ENCODE results near the gene FOXN3.

Gene FOXN3, protein sequence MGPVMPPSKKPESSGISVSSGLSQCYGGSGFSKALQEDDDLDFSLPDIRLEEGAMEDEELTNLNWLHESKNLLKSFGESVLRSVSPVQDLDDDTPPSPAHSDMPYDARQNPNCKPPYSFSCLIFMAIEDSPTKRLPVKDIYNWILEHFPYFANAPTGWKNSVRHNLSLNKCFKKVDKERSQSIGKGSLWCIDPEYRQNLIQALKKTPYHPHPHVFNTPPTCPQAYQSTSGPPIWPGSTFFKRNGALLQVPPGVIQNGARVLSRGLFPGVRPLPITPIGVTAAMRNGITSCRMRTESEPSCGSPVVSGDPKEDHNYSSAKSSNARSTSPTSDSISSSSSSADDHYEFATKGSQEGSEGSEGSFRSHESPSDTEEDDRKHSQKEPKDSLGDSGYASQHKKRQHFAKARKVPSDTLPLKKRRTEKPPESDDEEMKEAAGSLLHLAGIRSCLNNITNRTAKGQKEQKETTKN

DNA sequence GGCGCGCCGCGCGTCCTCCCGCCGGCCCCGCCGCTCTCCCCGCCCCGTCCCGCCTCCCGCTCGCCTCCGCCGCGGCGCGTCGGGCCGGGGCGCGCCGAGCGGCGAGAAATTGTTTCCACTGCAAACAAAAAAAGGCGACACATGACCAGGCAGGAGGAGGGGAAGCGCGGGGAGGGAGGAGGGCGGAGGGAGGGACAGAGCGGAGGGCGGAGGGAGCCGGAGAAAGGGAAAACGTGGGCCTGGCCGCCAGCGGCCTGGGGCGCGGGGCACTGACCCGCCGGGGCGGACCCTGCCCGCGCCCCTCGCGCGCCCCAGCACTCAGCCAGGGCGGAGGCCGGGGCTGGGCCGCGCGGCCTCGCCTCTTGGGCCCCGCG lies at the start of gene FOXN3:
Gene FOXN3, minus strand, starts transcription at position 143 of the 374 bp plus-strand sequence. CDS start 4,757 bp downstream, outside the sequence.
- peak; percentile 93 for DNase-seq

DNA sequence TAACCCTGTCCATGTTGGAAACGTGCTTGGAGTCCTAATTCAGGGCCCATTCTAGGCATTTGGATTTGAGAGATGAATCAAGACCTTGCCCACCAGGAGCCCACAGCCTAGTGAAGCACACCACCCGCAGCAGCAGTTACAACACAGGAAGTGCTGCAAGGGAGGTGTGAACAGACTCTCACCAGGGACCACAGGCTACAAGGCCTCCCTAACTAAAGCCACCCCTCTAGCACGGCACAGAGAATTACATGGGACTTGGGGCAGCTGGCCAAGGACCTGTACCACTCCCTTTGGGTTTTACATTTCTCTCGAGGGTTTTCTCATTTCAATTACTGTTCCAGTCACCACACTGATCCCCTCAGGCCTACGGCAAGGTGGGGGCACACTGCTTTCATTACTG lies 49.5 kb upstream of the FOXN3 start:
- TF ChIP-seq POLR2A (IDR thresholded peaks at IDR 0.05; ENCODE audit: low read length) = no peak
- TF ChIP-seq GATA1 (IDR thresholded peaks at IDR 0.05; ENCODE audit: low read depth, low read length) = no peak

More for the DNA sequence above, at the start of gene FOXN3:
- no peak for TF ChIP-seq GATA1 (IDR thresholded peaks at IDR 0.05; ENCODE audit: low read depth, low read length)
- TF ChIP-seq POLR2A (IDR thresholded peaks at IDR 0.05; ENCODE audit: low read length) = no peak

DNA sequence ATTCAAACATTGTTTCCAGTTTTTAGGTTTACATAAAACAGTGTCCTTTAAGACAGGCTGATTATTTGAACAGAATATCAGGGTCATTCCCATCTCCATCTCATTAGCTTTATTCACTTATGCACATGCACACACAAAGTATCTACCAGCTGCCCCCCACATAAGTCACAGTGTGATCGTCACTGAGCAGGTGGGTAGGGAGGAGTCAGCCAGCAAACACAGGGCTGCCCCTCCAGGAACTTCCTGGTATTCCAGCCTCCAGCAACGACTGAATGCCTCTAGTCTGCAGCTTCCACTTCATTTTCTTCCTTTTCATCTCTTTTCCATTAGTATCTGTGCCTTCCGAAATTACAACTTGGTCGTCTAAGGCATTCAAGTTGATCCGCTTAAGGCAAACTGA lies 48.8 kb upstream of the FOXN3 start:
- no peak for DNase-seq
- no peak for TF ChIP-seq POLR2A (IDR thresholded peaks at IDR 0.05; ENCODE audit: low read length)

More for the DNA sequence above, 49.5 kb upstream of the FOXN3 start:
- no peak for DNase-seq

DNA sequence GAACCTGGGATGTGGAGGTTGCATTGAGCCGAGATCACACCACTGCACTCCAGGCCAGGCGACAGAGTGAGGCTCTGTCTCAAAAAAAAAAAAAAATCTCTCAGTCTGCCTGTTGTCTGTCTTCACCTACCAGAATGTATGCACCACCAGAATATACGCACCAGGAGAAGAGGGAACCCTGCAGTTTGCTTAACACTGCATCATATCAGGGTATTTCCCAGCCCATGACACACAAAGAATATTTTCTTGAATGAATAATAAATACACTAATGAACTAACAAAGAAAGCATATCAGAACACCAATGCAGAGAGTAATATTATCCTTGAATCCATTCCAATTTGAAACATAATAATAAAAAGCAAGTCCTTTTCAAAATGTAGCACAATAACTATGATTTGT lies 44.2 kb upstream of the FOXN3 start:
- no peak for DNase-seq

DNA sequence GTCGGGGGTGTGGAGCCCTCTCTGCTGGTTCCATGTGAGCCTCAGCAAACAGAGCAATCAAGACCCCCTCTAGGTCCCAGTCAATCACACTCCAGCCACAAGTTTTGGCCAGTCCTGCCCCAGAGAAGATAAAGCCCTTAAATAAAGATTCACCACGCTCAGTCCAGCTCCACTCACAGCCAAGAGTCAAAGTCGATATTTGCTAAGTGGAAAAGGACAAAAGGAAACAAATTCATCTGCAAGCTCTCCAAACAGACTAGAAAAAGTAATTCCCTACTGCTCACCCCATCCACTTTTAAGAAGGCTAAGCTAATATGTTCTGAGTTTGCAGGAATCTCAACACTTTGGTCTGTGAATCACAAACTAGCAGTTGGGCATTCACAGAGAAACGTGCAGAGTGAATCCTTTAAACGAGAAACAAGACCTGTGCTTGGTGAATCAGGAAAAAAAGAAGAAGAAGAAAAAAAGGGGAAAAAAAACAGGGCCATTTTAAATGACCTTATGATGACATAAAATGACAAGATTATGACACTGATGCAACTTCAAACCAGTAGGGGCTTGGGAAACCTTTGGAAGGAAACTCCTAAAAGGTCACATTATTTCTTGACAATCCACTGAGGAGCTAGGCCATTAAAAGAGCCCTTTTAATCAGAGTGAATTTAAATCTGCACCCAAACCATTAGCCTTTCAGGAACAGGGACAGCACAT lies 41.8 kb upstream of the FOXN3 start:
- TF ChIP-seq GATA1 (IDR thresholded peaks at IDR 0.05; ENCODE audit: low read depth, low read length) (no peak), POLR2A (IDR thresholded peaks at IDR 0.05; ENCODE audit: low read length) (no peak)
- no peak for DNase-seq

More for the DNA sequence above, 44.2 kb upstream of the FOXN3 start:
- no peak for TF ChIP-seq POLR2A (IDR thresholded peaks at IDR 0.05; ENCODE audit: low read length)

DNA sequence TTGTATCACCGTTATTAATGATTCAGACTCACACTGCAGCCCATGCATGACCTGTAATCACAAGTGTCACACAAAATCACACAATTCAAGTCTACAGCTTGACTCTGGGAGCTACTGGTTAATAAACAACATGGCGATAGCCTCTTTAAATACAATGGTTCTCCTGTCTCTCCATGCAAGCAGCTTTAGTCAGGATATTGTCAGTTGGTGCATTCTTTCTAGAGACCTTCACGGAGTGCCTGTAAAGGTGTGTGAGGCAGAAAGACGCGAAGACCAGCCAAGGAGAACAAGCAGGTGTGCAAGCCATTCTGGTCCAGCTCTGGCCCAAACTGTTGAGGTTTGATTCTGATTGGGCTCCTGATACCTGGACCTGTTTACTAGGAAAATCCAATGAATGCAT lies 40.0 kb upstream of the FOXN3 start:
- no peak for TF ChIP-seq POLR2A (IDR thresholded peaks at IDR 0.05; ENCODE audit: low read length)
- TF ChIP-seq GATA1 (IDR thresholded peaks at IDR 0.05; ENCODE audit: low read depth, low read length) = no peak
- no peak for DNase-seq

DNA sequence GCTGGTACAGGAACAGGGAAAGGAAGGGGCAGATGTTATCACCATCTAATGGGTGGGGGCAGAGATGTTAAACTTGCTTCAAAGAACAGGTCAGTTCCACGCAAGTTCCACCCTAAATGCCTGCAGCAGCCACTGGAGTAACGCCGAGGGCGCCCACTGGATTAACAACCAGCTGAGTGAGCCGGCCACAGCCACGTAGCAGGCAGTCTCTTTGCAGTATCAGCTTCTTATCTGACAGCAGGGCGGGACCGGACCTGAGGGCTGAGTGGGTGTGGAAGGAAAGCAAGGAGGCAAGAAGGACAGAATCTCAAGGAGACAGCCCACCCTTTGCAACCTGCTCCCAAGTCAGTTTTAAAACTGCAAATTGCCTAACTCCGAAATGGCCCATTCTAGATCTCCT lies 38.4 kb upstream of the FOXN3 start:
- peak; percentile 68 to 83 for DNase-seq
- TF ChIP-seq GATA1 (IDR thresholded peaks at IDR 0.05; ENCODE audit: low read depth, low read length) (no peak), POLR2A (IDR thresholded peaks at IDR 0.05; ENCODE audit: low read length) (no peak)

DNA sequence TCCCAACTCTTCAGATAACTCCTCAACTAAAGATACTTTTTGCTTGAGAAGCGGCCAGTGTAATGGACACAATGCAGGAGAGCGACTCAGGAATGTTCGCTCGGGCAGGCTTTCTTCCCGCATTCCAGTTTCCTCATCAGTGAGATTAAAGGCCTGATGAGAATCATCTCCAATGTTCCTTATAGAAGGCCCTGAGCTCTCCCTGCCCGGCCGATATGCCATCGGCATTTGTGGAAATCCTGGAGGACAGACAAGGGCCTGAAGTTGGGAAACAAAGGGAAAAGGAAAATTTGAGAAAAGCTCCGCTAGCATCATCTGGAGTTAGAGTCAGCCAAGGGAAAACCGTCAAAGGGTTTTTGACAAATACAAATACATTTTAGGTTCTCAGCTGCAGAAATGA lies 38.0 kb upstream of the FOXN3 start:
- no peak for DNase-seq

DNA sequence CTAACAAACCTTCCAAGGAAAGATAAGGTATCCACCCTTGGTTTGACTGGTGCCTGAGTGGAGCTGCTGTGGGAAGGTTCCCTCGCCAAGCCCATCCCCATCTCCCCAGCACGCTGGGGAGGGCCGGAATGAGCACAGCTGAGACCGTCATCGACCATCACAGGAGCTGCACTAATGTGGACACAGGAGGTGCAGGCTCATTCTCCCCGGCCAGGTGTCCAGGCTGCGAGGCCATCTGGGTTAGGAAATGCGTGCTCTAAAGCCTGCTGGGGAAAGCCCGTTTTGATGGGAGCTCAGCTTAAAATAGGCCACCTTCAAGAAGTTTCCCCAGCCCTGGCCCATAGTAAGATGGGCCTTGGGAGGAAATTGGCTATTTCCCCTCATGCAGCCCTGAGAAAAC lies 35.2 kb upstream of the FOXN3 start:
- no peak for DNase-seq
- TF ChIP-seq POLR2A (IDR thresholded peaks at IDR 0.05; ENCODE audit: low read length) (no peak), GATA1 (IDR thresholded peaks at IDR 0.05; ENCODE audit: low read depth, low read length) (no peak)

More for the DNA sequence above, 38.0 kb upstream of the FOXN3 start:
- no peak for TF ChIP-seq GATA1 (IDR thresholded peaks at IDR 0.05; ENCODE audit: low read depth, low read length)
- TF ChIP-seq POLR2A (IDR thresholded peaks at IDR 0.05; ENCODE audit: low read length) = no peak

DNA sequence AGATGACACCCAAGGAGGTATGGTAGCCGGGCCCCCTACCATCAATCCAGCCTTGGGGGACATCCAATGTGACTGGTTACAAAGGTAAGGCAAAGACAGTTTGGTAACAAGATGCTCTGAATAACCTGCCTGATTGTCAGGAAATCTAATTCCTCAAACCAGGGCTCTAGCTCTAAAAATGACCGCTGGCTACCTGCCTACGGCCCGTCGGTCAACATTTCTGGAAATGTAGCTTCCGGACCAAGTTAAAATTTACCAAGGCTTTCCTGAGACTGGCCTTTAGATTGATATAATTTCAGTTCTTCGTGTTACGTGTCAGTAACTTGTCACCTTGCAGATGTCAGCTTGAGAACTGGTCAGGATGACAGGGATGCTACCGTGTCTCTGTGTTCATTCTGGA lies 34.2 kb upstream of the FOXN3 start:
- DNase-seq = no peak
- no peak for TF ChIP-seq GATA1 (IDR thresholded peaks at IDR 0.05; ENCODE audit: low read depth, low read length)
- no peak for TF ChIP-seq POLR2A (IDR thresholded peaks at IDR 0.05; ENCODE audit: low read length)

DNA sequence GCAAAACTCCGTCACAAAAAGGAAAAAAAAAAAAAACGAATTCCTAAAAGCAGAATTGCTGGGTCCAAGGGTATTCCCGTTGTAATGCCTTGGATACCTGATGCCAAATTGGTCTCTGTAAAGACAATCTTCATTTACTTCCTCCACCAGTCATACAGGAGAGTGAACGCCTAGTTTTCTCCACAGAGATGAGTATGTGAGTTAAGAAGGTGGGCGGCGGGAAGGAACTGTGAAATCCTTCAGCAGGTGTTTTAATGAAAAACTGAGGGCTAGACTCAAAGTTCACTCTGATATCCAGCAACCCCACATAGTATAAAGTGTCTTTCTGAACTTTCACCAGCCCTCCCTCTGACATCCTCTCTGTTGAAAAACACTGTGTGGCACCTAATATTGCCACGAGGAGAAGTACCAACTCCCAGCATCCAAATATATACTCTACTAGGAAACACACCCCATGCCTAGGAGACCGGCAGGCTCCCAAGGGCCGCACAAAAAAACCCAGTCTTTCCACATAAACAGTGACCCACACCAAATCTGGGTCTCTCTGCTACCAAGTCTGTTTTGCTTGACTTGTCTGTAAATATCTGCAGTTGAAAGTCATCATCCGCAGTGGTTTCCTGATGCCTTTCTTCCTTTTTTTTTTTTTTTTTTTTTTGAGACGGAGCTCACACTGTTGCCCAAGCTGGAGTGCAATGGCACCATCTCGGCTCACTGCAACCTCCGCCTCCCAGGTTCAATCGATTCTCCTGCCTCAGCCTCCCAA lies 30.3 kb upstream of the FOXN3 start:
- DNase-seq = no peak

DNA sequence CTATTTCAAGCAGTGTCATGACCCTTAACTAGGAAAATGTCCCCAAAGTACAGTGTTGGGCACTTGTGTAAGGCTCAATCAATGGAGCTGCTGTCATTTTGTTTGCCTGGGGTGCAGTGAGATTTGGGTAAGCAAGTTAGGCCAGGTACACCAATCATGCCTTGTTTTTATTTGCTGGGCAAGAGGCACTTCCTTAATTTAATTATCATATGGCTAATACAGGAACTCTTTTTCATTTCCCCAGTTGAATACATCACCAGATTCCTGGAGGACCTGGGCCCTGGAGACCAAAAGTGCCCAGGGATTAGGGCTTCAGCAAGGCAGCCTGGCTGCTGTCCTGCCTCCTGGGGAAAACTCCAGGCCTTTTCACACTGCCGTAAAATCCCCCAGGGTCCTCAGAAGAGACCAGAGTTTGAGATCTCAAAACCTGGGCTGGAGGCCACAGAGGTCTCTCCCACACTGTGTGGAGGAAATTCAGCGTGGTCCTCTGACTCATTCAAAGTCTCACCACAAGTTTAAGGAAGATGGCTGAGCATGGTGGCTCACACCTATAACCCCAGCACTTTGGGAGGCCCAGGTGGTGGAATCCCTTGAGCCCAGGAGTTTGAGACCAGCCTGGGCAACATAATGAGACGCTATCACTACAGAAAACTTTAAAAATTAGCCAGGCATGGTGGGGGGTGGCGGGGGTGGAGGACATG lies 28.4 kb upstream of the FOXN3 start:
- TF ChIP-seq POLR2A (IDR thresholded peaks at IDR 0.05; ENCODE audit: low read length) (no peak), GATA1 (IDR thresholded peaks at IDR 0.05; ENCODE audit: low read depth, low read length) (no peak)
- DNase-seq = no peak

More for the DNA sequence above, 30.3 kb upstream of the FOXN3 start:
- no peak for TF ChIP-seq POLR2A (IDR thresholded peaks at IDR 0.05; ENCODE audit: low read length)
- TF ChIP-seq GATA1 (IDR thresholded peaks at IDR 0.05; ENCODE audit: low read depth, low read length) = no peak

DNA sequence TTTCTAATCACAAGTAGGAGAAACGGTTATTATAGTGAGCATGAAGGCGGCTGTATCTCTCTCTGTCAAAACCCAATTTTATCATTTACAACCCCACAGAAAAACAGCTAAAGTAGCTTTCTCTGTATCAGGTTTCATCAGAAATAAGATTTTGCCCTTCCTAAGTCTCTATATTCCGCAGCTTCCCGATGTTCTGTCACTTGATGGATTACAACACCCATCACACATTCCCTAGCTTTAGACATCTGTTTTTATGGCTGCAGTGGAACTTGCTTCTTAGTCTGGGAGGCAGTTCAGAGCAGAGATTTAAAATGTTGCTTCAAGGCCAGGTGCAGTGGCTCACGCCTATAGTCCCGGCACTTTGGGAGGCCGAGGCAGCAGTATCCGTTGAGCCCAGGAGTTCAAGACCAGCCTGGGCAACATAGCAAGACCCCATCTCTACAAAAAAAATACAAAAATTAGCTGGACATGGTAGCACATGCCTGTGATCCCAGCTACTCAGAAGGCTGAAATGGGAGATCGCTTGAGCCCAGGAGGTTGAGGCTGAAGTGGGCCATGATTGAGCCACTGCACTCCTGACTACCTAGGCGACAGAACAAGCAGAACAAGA lies 27.6 kb upstream of the FOXN3 start:
- DNase-seq = no peak
- TF ChIP-seq GATA1 (IDR thresholded peaks at IDR 0.05; ENCODE audit: low read depth, low read length) (no peak), POLR2A (IDR thresholded peaks at IDR 0.05; ENCODE audit: low read length) (no peak)

All from erythroblast (primary cell).